OCI-LY7 (cell line): ENCODE data around the gene WDR44.

Source experiments
- EZH2phosphoT487 ChIP-seq: fragments of 200-600 bp; sonication (generic); IDR thresholded peaks from 2 replicates; pipeline ENCODE4 v1.6.1; 2018; ENCODE audit warnings: low read depth, borderline replicate concordance, mild to moderate bottlenecking, mixed run types, antibody characterized with exemption, low read length, moderate library complexity, mixed read lengths
- TF ChIP-seq, protein P1 (sequence below): fragments of 200-600 bp; sonication (generic); conservative IDR thresholded peaks from 2 replicates; pipeline ENCODE4 v1.5.1; 2014; ENCODE audit warnings: mild to moderate bottlenecking, antibody characterized with exemption, low read length, moderate library complexity, mixed read lengths

DNA sequence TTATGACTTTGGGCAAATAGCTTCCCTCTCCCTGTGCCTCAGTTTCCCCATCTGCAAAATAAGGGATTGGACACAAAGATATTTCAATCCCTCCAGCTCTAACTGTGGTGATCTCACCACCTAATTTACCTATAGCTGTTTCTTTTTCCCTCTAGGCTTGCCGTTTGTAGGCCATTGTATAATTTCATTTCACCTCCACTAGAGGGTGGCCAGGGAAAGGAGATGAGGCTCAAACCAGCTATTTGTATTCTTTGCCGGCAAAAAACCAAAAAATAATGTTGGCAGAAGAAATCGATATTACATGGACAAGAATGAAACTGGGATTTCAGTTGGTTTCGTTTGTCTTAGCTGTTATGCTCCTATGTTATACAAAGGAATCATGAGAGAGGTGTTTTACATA, 113.6 kb downstream of the WDR44 start:
- TF ChIP-seq, protein P1, sequence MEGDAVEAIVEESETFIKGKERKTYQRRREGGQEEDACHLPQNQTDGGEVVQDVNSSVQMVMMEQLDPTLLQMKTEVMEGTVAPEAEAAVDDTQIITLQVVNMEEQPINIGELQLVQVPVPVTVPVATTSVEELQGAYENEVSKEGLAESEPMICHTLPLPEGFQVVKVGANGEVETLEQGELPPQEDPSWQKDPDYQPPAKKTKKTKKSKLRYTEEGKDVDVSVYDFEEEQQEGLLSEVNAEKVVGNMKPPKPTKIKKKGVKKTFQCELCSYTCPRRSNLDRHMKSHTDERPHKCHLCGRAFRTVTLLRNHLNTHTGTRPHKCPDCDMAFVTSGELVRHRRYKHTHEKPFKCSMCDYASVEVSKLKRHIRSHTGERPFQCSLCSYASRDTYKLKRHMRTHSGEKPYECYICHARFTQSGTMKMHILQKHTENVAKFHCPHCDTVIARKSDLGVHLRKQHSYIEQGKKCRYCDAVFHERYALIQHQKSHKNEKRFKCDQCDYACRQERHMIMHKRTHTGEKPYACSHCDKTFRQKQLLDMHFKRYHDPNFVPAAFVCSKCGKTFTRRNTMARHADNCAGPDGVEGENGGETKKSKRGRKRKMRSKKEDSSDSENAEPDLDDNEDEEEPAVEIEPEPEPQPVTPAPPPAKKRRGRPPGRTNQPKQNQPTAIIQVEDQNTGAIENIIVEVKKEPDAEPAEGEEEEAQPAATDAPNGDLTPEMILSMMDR, result peak; percentile 78
- no peak for TF ChIP-seq EZH2phosphoT487
